IgD-negative memory B cell (primary cell): Measurements from ENCODE around the gene COMMD7. TPM values are rescaled to one million over a fixed set of nuclear protein-coding genes. Genes with fewer than 3 reads are reported as not detected.
"Not testable (repeated sequence)": the region's sequence is repeated elsewhere in the genome, so short reads cannot be mapped to it uniquely, and the experiment has no call there.

Experiments
- H3K27ac Mint-ChIP-seq, 3 donors: one replicate each; pipeline ENCODE4 v1.8.0; 2020 to 2022; ENCODE audit warnings: mild to moderate bottlenecking in 3 of 3, mixed read lengths in 3 of 3, moderate library complexity in 1 of 3
- H3K27me3 Mint-ChIP-seq: one replicate; pipeline ENCODE4 v1.8.0; 2021; ENCODE audit warnings: mixed read lengths
- H3K36me3 Mint-ChIP-seq: one replicate; pipeline ENCODE4 v1.8.0; 2020; ENCODE audit warnings: mild to moderate bottlenecking, mixed read lengths
- H3K4me1 Mint-ChIP-seq, 3 donors: one replicate each; pipeline ENCODE4 v1.8.0; 2020 to 2022; ENCODE audit warnings: mixed read lengths in 3 of 3, mild to moderate bottlenecking in 1 of 3
- H3K4me3 Mint-ChIP-seq, 4 donors: one replicate each; pipeline ENCODE4 v1.8.0; 2020 to 2022; ENCODE audit warnings: mild to moderate bottlenecking in 4 of 4, mixed read lengths in 4 of 4, moderate library complexity in 3 of 4
- H3K9me3 Mint-ChIP-seq, 3 donors: one replicate each; pipeline ENCODE4 v1.8.0; 2020 to 2021; ENCODE audit warnings: mixed read lengths in 3 of 3, mild to moderate bottlenecking in 1 of 3
- polyA plus RNA-seq: library from polyadenylated mRNA; unstranded; fragments of 300-500 nt; fragmentation: Illumina TruSeq; gene quantifications from one replicate; pipeline ENCODE4 v1.2.3, GENCODE V29; 2021

COMMD7 gene
- polyA plus RNA-seq, 1 donor from 2014 or later: 81.5 TPM

DNA sequence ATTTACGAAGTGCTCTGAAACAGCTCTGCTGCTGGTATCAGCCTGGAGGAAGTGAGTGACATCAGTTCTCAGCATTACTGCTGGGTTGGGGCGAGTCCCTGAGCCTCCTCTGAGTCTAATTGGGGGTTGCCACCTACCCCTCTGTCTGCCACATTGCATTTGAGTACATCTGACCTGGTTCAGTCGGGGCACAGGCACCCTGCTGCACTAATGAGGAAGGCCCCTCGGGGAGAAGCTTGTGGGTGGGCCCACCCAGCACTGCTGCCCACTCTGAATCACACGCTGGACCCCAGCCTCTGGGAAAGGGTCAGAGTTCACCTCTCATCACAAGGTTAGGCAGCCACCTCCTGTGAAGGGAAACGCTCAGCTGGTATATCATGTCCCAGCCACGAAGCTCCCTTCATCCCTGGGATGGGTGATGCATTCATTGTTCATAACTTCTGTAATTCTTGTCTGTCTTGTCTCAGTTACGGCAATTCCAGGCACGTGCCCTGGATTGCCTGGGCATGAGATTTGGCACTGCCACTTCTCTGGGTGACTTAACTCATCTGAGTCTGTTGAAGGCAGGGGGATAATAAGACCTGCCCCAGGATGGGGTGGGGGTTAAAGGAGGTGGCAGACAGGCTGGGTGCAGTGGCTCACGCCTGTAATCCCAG, 32.2 kb upstream of the COMMD7 start:
- Mint-ChIP-seq H3K9me3 (no peaks in the 10 kb centered on the region), H3K27ac (no peak overlapping the region), H3K4me3 (no peak overlapping the region)

DNA sequence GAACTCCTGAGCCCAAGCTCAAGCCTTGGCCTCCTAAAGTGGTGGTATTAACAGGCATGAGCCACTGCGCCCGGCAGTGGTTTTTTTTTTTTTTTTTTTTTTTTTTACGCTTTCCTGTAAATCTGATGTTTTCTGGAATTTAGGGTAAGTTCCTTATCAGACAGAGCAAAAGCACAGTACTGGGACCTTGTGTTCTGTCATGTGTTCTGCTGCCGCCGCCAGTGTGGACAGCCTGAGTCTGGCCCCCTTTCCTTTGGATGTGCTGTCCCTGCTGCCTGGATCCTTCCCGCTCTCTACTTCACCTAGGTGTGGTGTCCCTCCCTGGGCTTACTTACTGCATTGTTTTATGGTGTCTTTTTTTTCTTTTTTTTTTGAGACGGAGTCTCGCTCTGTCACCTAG, 30.6 kb upstream of the COMMD7 start:
- Mint-ChIP-seq H3K4me1 (peaks cover 0 to 3% (median 3%) of the 10 kb centered on the region in 3 donors), H3K36me3 (no peaks in the 10 kb centered on the region), H3K9me3 (no peaks in the 10 kb centered on the region), H3K27me3 (no peaks in the 10 kb centered on the region), H3K4me3 (no peak overlapping the region), H3K27ac (no peak overlapping the region)

More for the DNA sequence above, 32.2 kb upstream of the COMMD7 start:
- peaks cover 0 to 3% (median 3%) of the 10 kb centered on the region in 3 donors for H3K4me1 Mint-ChIP-seq
- H3K27me3 Mint-ChIP-seq: no peaks in the 10 kb centered on the region
- H3K36me3 Mint-ChIP-seq: no peaks in the 10 kb centered on the region

DNA sequence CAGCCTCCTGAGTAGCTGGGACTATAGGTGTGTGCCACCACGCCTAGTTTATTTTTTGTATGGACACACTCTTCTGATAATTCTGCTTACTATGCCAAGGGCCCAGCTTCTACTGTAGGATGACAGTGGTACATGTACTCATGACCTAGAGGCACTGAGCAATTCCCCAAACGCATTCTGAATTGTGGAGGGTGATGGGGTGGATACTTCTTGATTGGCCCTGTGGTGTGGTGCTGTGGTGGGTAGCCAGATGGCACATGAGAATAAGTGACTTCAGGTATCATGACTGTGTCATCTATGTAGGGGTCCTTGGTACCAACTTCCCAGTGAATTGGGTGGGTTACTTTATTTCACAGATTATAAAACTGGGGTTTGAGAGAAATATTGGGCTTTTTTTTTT, 30.0 kb upstream of the COMMD7 start:
- H3K9me3 Mint-ChIP-seq: no peaks in the 10 kb centered on the region
- H3K4me1 Mint-ChIP-seq: peaks cover 0 to 3% (median 0%) of the 10 kb centered on the region in 3 donors
- no peaks in the 10 kb centered on the region for H3K36me3 Mint-ChIP-seq
- H3K27me3 Mint-ChIP-seq: no peaks in the 10 kb centered on the region
- peak overlapping the region in 1 of 3 donors; percentile 19 for H3K27ac Mint-ChIP-seq
- no peak overlapping the region for H3K4me3 Mint-ChIP-seq

DNA sequence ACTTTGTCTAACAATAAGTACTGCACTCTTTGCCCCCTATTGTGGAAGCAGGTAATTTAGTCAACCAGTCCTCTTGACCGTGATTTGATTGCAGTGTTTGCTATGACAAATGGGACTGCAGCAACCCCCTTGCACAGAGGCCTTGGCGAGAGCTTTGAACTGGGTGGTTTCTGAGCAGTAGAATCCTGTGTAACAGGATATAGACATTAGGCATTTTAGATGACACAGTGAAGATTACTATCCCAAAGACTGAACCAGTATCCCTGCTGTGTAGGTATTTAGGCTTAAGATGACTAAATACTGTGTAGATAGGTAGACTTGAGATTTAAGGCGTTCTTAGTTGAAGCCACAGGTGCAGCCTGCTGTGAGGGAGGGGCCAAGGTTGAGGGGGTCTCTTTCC, 28.8 kb upstream of the COMMD7 start:
- H3K4me3 Mint-ChIP-seq: no peak overlapping the region
- H3K9me3 Mint-ChIP-seq: no peaks in the 10 kb centered on the region
- H3K4me1 Mint-ChIP-seq: peaks cover 0 to 3% (median 0%) of the 10 kb centered on the region in 3 donors
- H3K27me3 Mint-ChIP-seq: no peaks in the 10 kb centered on the region
- H3K36me3 Mint-ChIP-seq: no peaks in the 10 kb centered on the region
- no peak overlapping the region for H3K27ac Mint-ChIP-seq

DNA sequence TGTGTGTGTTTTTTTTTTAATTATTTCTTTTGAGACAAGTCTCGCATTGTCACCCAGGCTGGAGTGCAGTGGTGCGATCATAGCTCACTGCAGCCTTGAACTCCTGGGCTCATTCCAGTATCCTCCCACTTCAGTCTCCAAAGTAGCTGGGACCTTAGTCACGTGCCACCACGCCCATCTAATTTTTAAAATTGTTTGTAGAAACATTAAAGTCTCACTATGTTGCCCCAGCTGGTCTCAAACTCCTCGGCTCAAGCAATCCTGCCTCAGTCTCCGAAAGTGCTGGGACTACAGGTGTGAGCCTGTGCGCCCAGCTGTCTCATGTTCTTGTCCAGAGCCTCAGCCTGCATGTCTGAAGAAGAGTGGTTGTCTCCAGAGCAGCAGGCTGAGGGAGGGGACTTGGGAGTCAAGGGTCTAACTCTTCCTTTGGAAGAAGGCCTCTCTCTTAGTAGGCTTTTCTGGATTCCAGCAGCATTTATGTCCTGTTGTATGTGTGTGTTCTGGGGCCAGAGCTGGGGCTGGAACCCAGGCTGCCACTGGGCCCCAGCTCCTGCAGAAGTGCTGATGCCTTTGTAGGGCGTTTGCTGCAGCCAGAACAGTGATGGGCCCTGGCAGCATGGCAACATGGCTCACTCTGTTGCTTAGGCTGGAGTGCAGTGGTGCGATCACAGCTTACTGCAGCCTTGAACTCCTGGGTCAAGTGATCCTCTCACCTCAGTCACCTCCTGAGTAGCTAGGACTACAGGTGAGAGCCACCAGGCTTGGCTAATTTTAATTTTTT, 24.3 kb upstream of the COMMD7 start:
- no peaks in the 10 kb centered on the region for H3K9me3 Mint-ChIP-seq

DNA sequence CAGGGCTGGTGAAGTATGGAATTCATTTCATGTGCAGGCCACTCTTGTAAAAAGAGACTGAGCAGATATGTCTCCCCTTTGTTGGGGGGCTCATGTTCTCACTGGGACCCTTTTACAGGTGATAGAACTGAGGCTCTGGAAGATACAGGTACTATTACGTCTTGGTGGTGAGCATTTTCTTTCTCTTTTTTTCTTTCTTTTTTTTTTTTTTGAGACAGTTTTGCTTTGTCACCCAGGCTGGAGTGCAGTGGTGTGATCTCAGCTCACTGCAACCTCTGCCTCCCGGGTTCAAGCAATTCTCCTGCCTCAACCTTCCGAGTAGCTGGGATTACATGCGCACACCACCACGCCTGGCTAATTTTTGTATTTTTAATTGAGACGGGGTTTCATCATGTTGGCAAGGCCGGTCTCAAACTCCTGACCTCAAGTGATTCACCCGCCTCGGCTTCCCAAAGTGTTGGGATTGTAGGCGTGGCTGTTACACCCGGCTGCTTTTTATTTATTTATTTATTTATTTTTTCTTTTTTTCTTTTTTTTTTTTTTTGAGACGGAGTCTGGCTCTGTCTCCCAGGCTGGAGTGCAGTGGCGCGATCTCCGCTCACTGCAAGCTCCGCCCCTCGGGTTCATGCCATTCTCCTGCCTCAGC, 22.1 kb upstream of the COMMD7 start:
- peak overlapping the region in 1 of 4 donors; percentile 87 for H3K4me3 Mint-ChIP-seq
- not testable (repeated sequence) for H3K36me3 Mint-ChIP-seq, H3K9me3 Mint-ChIP-seq, H3K27me3 Mint-ChIP-seq, H3K4me1 Mint-ChIP-seq, H3K27ac Mint-ChIP-seq

More for the DNA sequence above, 24.3 kb upstream of the COMMD7 start:
- H3K27me3 Mint-ChIP-seq: peaks cover 2% of the 10 kb centered on the region
- no peak overlapping the region for H3K4me3 Mint-ChIP-seq
- no peaks in the 10 kb centered on the region for H3K36me3 Mint-ChIP-seq
- peaks cover 0 to 5% (median 3%) of the 10 kb centered on the region in 3 donors for H3K4me1 Mint-ChIP-seq
- no peak overlapping the region for H3K27ac Mint-ChIP-seq

DNA sequence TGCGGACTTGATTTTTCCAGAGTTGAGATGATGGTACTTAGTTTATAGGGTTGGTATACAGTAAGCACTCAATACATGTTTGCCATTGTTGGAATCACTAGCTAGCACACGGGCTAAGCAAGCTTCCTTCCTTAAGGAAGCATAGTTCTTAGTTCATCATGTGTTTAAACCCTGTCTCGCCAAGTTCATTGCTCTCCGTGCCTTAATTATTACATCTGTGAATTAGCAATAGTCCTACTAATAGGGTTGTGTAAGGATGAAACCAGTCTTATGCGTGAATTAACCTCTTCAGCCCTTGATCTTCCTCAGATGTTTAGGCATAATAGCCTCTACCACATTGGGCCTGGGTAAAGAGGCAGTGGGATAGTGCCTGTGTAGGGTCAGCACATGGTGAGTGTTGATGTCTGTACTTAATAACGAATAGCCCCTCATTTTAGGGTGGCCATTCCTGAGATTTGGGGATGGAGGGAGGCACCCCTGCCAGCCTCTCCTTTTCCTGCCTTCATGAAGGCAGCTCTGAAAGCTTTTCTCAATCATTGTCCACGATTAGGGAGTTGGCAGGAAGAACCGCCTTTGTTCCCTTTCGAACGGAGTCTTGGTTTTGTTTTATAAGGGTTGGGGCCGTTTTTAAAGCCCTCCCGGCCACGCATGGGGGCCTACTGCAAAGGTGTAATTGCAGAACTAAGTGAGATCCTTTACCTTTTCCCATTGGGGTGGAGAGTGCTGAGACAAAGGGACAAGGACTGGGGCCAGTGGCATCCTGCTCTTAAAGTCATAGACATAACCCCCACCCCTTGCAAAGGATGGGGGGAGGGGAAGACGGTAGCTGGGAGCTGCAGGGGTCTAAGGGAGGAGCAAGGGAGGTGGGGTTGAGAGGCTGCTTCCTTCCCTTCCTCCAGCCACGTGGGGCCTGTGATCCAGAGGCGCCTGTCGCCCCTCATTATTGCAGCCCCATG, 21.0 kb upstream of the COMMD7 start:
- Mint-ChIP-seq H3K27me3 (peaks cover 2% of the 10 kb centered on the region), H3K9me3 (no peaks in the 10 kb centered on the region), H3K27ac (no peak overlapping the region), H3K4me3 (peak overlapping the region in 3 of 4 donors; percentile 74 to 87 (median 86)), H3K36me3 (no peaks in the 10 kb centered on the region), H3K4me1 (peaks cover 7 to 10% (median 9%) of the 10 kb centered on the region in 3 donors)

DNA sequence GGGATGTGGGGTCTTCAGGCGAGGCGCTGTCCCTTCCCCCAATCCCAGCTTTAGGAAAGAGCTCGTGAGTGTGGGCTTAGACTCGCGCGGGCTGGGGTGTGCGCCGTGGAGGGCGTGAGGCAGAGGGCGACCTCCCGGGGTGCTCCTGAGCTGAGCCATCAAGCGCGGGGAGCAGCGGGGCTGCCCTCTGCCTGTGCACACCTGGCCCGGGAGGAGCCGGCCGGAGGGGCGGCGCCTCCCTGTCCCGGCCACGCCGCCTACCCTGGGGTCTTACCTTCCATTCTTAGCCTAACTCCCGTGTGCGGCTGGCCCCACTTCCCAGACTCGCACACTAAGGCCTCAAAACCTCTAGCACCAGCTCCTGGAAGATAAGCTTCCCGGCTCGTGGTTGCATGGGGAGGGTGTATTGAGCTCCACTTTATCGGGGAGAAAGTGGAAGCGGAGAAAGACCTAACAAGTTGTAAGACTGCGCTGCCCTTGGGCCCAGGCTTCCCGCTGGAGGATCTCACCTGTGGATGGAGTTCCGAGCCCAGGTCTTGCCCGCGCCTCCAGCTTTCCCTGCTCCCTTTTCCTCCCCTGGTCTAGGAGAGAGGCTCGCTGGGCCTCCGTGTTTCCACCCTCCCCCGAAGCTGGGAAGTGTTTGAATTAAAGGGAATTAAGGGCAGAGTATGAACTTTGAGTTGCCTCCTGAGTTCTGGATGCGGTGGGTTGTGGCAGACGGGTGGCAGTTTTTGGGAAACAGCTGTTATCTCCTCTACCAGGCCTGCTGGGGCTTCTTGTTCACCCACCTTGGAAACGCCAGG, 20.1 kb upstream of the COMMD7 start:
- H3K36me3 Mint-ChIP-seq: no peaks in the 10 kb centered on the region
- peak overlapping the region; percentile 86 to 95 (median 90) for H3K4me3 Mint-ChIP-seq
- peaks cover 2% of the 10 kb centered on the region for H3K27me3 Mint-ChIP-seq
- no peak overlapping the region for H3K27ac Mint-ChIP-seq
- H3K9me3 Mint-ChIP-seq: no peaks in the 10 kb centered on the region
- H3K4me1 Mint-ChIP-seq: peaks cover 7 to 10% (median 9%) of the 10 kb centered on the region in 3 donors

DNA sequence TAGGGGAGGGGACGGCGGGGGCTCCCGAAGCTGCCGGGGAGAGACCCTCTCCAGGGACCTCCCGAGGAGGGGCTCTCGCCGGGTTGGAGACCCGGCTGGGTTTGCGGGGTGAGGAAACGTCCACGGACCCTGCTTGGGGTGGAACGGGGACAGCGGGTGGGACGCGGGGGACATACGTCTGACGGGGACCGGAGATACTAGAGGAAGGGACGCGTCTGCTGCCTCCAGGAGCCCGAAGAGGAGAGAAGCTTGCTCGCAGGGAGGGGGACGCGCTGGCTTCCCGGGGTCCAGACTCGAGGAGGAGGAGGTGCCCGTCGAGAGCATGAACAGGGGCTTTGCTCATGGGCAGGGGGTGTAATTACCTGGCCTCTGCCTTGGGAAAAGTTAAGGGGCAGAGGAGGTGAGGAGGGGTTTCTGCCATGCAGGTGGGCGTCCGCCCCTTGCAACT, 19.5 kb upstream of the COMMD7 start:
- peaks cover 7 to 10% (median 9%) of the 10 kb centered on the region in 3 donors for H3K4me1 Mint-ChIP-seq
- H3K27me3 Mint-ChIP-seq: peaks cover 2% of the 10 kb centered on the region
- no peaks in the 10 kb centered on the region for H3K36me3 Mint-ChIP-seq
- H3K9me3 Mint-ChIP-seq: no peaks in the 10 kb centered on the region
- H3K4me3 Mint-ChIP-seq: peak overlapping the region; percentile 86 to 95 (median 90)
- no peak overlapping the region for H3K27ac Mint-ChIP-seq

DNA sequence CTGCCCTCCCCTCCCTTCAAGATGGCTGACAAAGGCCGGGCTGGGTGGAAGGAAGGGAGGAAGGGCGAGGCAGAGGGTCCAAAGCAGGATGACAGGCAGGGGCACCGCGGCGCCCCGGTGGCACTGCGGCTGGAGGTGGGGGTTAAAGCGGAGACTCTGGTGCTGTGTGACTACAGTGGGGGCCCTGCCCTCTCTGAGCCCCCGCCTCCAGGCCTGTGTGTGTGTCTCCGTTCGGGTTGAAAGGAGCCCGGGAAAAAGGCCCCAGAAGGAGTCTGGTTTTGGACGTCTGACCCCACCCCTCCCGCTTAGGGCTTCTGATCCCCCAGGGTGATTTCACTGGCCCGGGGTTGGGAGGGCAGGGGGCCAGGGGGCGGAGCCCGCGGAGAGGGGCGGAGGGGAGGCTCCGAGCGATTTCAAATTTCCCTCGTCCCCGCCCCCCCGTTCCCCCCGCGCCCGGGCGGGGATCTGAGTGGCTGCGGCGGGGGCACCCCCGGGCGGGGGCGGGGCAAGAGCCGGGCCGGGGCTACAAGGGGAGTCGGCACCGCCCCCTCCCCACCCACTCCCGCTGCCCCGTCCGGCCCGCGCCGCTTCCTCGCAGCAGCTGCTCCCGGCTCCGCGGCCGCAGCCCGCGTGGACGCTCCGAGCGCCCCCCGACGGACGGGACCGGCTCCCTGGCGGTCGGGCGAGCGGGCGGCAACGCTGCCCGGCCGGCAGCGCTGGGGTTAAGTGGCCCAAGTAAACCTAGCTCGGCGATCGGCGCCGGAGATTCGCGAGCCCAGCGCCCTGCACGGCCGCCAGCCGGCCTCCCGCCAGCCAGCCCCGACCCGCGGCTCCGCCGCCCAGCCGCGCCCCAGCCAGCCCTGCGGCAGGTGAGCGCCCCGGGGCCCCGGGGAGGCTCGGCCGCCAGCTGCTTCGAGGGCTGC, 18.8 kb upstream of the COMMD7 start, which contains the start of gene DNMT3B:
TSS of gene DNMT3B (plus strand) at position 555 of the 923 bp plus-strand sequence. CDS start 17,939 bp downstream, outside the sequence.
- no peaks in the 10 kb centered on the region for H3K9me3 Mint-ChIP-seq
- H3K27me3 Mint-ChIP-seq: peaks cover 2% of the 10 kb centered on the region
- H3K4me3 Mint-ChIP-seq: peak within 1 kb of the TSS; percentile 86 to 95 (median 90)
- H3K36me3 Mint-ChIP-seq: no peaks in the 10 kb centered on the region
- H3K4me1 Mint-ChIP-seq: peaks cover 7 to 10% (median 9%) of the 10 kb centered on the region in 3 donors
- H3K27ac Mint-ChIP-seq: peak within 1 kb of the TSS in 1 of 3 donors; percentile 1

DNA sequence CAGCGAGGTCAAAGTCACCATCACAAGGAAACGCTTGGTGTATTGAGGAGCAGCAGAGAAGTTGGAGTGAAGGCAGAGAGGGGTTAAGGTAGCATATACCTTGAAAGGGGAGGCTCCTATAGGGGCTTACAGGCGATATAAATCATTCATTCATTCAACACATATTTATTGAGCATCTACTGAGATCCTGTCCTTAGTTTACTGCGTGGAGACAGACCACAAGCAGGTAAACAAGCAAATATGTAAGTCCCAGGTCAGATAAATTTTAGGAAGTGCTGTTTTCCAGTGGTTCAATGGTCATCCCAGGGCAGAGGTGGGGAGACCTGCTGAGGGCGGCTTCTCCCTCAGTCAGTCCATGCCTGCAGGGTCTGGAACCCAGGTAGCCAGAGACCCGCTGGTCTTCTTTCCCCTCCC, 18.2 kb upstream of the COMMD7 start:
- H3K36me3 Mint-ChIP-seq: no peaks in the 10 kb centered on the region
- no peaks in the 10 kb centered on the region for H3K9me3 Mint-ChIP-seq
- H3K27me3 Mint-ChIP-seq: peaks cover 2% of the 10 kb centered on the region
- H3K4me1 Mint-ChIP-seq: peaks cover 7 to 10% (median 9%) of the 10 kb centered on the region in 3 donors
- H3K4me3 Mint-ChIP-seq: peak overlapping the region; percentile 79 to 93 (median 89)
- peak overlapping the region in 1 of 3 donors; percentile 1 for H3K27ac Mint-ChIP-seq

DNA sequence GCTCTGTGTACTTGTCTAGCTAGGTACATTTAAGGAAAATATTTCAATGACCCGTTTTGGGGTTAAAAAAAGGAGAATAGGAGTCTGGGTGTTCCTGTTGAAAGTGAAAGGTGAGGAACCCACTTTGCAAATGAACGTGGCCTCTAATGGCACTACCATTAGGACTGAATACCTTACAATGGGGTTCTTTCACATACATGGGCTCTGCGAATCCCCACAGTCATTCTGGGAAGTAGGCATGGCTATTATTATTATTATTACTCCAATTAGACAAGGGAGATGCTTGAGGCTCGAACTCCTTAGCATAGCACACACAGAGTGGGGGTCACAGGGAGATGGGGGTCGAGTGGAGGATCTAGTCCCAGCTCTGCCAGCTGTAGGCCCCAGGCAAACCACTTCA, 12.9 kb upstream of the COMMD7 start:
- no peak overlapping the region for H3K4me3 Mint-ChIP-seq
- no peaks in the 10 kb centered on the region for H3K27me3 Mint-ChIP-seq
- H3K9me3 Mint-ChIP-seq: no peaks in the 10 kb centered on the region
- H3K36me3 Mint-ChIP-seq: no peaks in the 10 kb centered on the region
- peaks cover 2 to 4% (median 2%) of the 10 kb centered on the region in 3 donors for H3K4me1 Mint-ChIP-seq
- H3K27ac Mint-ChIP-seq: no peak overlapping the region

DNA sequence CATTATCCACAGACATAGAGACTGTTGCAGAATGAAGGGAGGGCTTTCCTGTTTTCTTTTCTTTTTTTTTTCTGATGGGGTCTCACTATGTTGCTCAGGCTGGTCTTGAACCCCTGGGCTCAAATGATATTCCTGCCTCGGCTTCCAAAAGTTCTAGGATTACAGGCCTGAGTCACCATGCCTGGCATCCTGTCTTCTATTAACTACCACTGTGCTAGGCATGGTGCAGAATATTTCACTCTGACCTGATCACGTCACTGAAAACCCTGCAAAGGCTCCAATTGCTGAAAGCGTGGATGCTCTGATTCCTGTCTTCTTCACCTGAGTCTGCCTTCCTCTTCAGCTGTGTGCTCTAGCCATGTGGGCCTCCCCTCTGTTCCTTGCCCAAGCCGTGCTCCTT, 10.5 kb upstream of the COMMD7 start:
- Mint-ChIP-seq H3K9me3 (no peaks in the 10 kb centered on the region), H3K4me3 (no peak overlapping the region), H3K4me1 (peaks cover 0 to 2% (median 0%) of the 10 kb centered on the region in 3 donors), H3K27me3 (no peaks in the 10 kb centered on the region), H3K36me3 (no peaks in the 10 kb centered on the region), H3K27ac (no peak overlapping the region)
